Endodermal cell (in vitro differentiated cells): Measurements from ENCODE around the gene RASAL3. TPM values are rescaled to one million over a fixed set of nuclear protein-coding genes. Genes with fewer than 3 reads are reported as not detected.

Source experiments
- DNase-seq: peaks from one replicate; pipeline ENCODE4 v3.0.0-alpha.2; 2017
- H3K27ac ChIP-seq: 2 replicates; pipeline ENCODE4 v1.5.1; 2013; ENCODE audit warnings: mild to moderate bottlenecking, low read depth, low read length, moderate library complexity
- H3K27me3 ChIP-seq: 2 replicates; pipeline ENCODE4 v1.6.1; 2013; ENCODE audit warnings: mild to moderate bottlenecking, low read length, moderate library complexity; ENCODE audit not compliant: insufficient read depth, control insufficient read depth, poor library complexity, severe bottlenecking
- H3K36me3 ChIP-seq: 2 replicates; pipeline ENCODE4 v1.7.0; 2013; ENCODE audit warnings: mild to moderate bottlenecking, low read length, moderate library complexity; ENCODE audit not compliant: control insufficient read depth, insufficient read depth
- H3K4me1 ChIP-seq: one replicate; pipeline ENCODE4 v1.7.0; 2013; ENCODE audit warnings: low read length; ENCODE audit not compliant: control insufficient read depth, insufficient read depth
- H3K4me3 ChIP-seq: 2 replicates; pipeline ENCODE4 v1.5.1; 2013; ENCODE audit warnings: mild to moderate bottlenecking, low read length, moderate library complexity
- H3K9ac ChIP-seq: 2 replicates; pipeline ENCODE4 v1.6.1; 2013; ENCODE audit warnings: mild to moderate bottlenecking, low read length, moderate library complexity; ENCODE audit not compliant: poor library complexity, severe bottlenecking; ENCODE audit errors: extremely low read depth
- H3K9me3 ChIP-seq: 2 replicates; pipeline ENCODE4 v1.6.1; 2013; ENCODE audit warnings: mild to moderate bottlenecking, low read length, moderate library complexity; ENCODE audit not compliant: control insufficient read depth
- H3K27ac Mint-ChIP-seq: 2 replicates; pipeline ENCODE4 v1.8.0; 2020; ENCODE audit warnings: mixed read lengths
- H3K27me3 Mint-ChIP-seq: 2 replicates; pipeline ENCODE4 v1.8.0; 2021; ENCODE audit warnings: mild to moderate bottlenecking, mixed read lengths; ENCODE audit not compliant: insufficient read depth
- H3K36me3 Mint-ChIP-seq: 2 replicates; pipeline ENCODE4 v1.8.0; 2020; ENCODE audit warnings: low read depth, mixed read lengths
- H3K4me1 Mint-ChIP-seq: 2 replicates; pipeline ENCODE4 v1.8.0; 2020; ENCODE audit warnings: mixed read lengths
- H3K4me3 Mint-ChIP-seq: 2 replicates; pipeline ENCODE4 v1.8.0; 2020; ENCODE audit warnings: mild to moderate bottlenecking, moderate library complexity, mixed read lengths
- H3K9me3 Mint-ChIP-seq: 2 replicates; pipeline ENCODE4 v1.8.0; 2020; ENCODE audit warnings: mild to moderate bottlenecking, mixed read lengths
- WGBS, 2 experiments: methylation state at CpG; one replicate each; pipeline versions ENCODE4 v1.1.5 to v1.1.7; 2013; ENCODE audit warnings: missing lambda C conversion rate in 2 of 2, mixed read lengths in 1 of 2; ENCODE audit not compliant: insufficient coverage in 1 of 2, insufficient read length in 1 of 2; 5-methylcytosine and 5-hydroxymethylcytosine counted together
- total RNA-seq, 2 donors: library from RNA; stranded (reverse); fragmentation: NEBNext Ultra II Directional in 1 of 2; extraction: Animal tissue kit (Norgen Biotek cat#: 25700) in 1 of 2; gene quantifications; 2 replicates in 1 of 2; 3 replicates in 1 of 2; pipeline ENCODE4 v1.2.1, GENCODE V29; 2021
- TF ChIP-seq, protein P1 (sequence below): fragments of 200-600 bp; sonication (generic); conservative IDR thresholded peaks from 2 replicates; pipeline ENCODE4 v1.5.0; 2021; ENCODE audit warnings: antibody characterized with exemption, mild to moderate bottlenecking

Gene RASAL3
- total RNA-seq, 2 donors from 2014 or later = not detected

DNA sequence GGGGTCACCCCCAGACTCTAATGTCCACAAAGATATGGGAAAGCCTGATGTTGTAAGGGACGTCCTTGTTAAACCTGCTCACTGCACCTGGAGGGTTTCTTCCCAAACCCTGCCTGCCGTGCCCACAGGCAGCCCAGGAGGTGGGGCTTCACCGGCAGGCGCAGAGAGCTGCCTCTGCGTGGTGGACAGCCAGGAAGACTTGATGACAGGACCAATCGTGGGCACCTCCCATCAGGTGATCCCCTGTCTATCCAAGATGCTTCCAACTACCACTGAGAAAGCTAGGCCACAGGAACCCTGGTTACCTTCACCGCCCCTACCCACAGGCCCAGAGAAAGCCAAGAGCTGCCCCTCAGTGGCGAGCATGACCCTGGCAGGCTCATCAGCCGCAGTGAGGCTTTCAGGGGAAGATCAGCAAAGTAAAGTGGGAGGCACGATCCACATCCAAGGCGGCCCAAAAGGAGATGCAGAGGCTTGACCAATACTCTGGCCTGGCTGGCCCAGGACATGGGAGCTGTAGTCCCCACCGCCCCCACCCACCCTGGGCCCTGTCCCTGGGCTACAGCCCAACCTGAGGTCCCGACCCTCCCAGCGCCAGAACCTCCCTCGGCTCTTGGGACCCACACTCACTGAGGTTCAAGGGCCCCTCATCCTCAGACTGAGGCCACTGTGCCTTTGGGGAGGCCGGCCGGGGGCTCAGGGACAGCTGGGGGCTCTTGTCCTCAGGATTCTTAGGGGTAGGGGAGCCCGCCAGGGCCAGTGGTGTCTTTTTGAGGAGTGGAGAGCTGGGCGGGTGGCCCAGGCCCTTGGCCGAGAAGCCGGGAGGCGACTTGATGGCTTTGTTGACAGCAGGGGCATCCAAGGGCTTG is 35.2 kb downstream of the RASAL3 start:
- Mint-ChIP-seq H3K27me3 (no peaks in the 10 kb centered on the region), H3K27ac (no peak overlapping the region), H3K9me3 (no peaks in the 10 kb centered on the region), H3K4me3 (no peak overlapping the region), H3K4me1 (peaks cover 17% of the 10 kb centered on the region), H3K36me3 (peaks cover 23% of the 10 kb centered on the region)
- H3K36me3 ChIP-seq = peaks cover 22% of the 10 kb centered on the region
- no peak overlapping the region for H3K27ac ChIP-seq
- no peak for DNase-seq
- H3K27me3 ChIP-seq = no peaks in the 10 kb centered on the region
- no peak overlapping the region for H3K9ac ChIP-seq
- no peaks in the 10 kb centered on the region for H3K9me3 ChIP-seq
- 92 to 97% methylated on average over 12 to 22 of the region's 22 CpGs for WGBS, 2 experiments
- TF ChIP-seq, protein P1, sequence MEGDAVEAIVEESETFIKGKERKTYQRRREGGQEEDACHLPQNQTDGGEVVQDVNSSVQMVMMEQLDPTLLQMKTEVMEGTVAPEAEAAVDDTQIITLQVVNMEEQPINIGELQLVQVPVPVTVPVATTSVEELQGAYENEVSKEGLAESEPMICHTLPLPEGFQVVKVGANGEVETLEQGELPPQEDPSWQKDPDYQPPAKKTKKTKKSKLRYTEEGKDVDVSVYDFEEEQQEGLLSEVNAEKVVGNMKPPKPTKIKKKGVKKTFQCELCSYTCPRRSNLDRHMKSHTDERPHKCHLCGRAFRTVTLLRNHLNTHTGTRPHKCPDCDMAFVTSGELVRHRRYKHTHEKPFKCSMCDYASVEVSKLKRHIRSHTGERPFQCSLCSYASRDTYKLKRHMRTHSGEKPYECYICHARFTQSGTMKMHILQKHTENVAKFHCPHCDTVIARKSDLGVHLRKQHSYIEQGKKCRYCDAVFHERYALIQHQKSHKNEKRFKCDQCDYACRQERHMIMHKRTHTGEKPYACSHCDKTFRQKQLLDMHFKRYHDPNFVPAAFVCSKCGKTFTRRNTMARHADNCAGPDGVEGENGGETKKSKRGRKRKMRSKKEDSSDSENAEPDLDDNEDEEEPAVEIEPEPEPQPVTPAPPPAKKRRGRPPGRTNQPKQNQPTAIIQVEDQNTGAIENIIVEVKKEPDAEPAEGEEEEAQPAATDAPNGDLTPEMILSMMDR = no peak
- H3K4me1 ChIP-seq = peaks cover 13% of the 10 kb centered on the region
- H3K4me3 ChIP-seq = no peak overlapping the region

DNA sequence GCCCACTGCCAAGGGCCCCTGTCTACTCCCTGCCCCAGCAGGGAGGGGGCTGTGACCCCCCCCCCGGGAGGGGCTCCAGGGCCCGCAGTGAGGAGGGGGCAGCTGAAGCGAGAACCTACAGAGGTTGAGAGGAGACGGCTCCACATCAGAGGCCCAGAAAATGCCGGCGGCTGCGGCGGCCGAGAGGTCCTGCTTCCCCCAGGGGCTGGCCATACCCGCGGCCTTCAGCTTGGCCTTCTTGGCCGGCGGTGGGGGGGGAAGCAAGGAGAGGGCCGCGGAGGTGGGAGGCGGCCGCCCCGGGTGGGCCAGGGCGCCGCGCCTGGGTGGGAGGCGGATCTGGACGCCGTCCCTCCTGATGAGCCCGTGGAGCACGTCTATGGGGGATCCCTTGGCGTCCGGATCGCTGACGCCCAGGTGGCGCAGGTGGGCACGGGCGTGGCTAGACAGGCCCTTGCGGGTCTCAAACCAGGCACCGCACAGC is 36.3 kb downstream of the RASAL3 start:
- TF ChIP-seq, protein P1 = no peak
- H3K36me3 Mint-ChIP-seq = peaks cover 34% of the 10 kb centered on the region
- DNase-seq = no peak
- H3K27me3 Mint-ChIP-seq = no peaks in the 10 kb centered on the region
- H3K4me1 ChIP-seq = peaks cover 13% of the 10 kb centered on the region
- H3K27ac Mint-ChIP-seq = no peak overlapping the region
- H3K36me3 ChIP-seq = peaks cover 34% of the 10 kb centered on the region
- no peak overlapping the region for H3K4me3 ChIP-seq
- peaks cover 9% of the 10 kb centered on the region for H3K9me3 ChIP-seq
- WGBS, 2 experiments = 92 to 98% methylated on average over 25 to 35 of the region's 35 CpGs
- H3K9ac ChIP-seq = no peak overlapping the region
- no peak overlapping the region for H3K27ac ChIP-seq
- no peak overlapping the region for H3K4me3 Mint-ChIP-seq
- peaks cover 5% of the 10 kb centered on the region for H3K9me3 Mint-ChIP-seq
- H3K4me1 Mint-ChIP-seq = peaks cover 12% of the 10 kb centered on the region
- H3K27me3 ChIP-seq = no peaks in the 10 kb centered on the region

DNA sequence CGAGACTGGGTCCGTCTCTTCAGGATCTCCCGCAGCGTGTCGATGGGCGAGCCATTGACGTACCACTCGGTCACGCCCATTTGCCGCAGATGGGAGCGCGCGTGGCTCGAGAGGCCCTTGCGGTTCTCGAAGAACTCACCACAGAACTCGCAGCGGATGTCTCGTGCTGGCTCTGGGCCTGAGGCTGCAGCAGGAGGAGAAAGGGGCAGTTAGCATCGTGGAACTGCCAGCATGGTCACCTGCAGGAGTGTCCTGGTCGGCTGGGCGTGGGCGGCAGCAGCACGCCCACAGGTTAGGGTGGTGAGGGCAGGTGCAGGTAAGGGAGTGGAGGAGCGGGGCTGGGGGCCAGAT is 37.0 kb downstream of the RASAL3 start:
- no peaks in the 10 kb centered on the region for H3K27me3 ChIP-seq
- H3K9me3 ChIP-seq = peaks cover 11% of the 10 kb centered on the region
- peaks cover 37% of the 10 kb centered on the region for H3K36me3 ChIP-seq
- Mint-ChIP-seq H3K27ac (no peak overlapping the region), H3K36me3 (peaks cover 41% of the 10 kb centered on the region), H3K9me3 (peaks cover 8% of the 10 kb centered on the region), H3K4me3 (no peak overlapping the region), H3K4me1 (peaks cover 11% of the 10 kb centered on the region), H3K27me3 (no peaks in the 10 kb centered on the region)
- WGBS, 2 experiments = 94 to 96% methylated on average over 20 to 25 of the region's 25 CpGs
- no peak overlapping the region for H3K27ac ChIP-seq
- H3K4me3 ChIP-seq = no peak overlapping the region
- TF ChIP-seq, protein P1 = no peak
- no peak for DNase-seq
- H3K4me1 ChIP-seq = peaks cover 13% of the 10 kb centered on the region
- H3K9ac ChIP-seq = no peak overlapping the region
